ENCODE data around the gene AHCTF1. TPM values are rescaled to one million over a fixed set of nuclear protein-coding genes. Genes with fewer than 3 reads are reported as not detected.
A peak's percentile ranks its signal among the peaks of the same experiment; 100 is the strongest.

Gene AHCTF1
- total RNA-seq, 1 donor, result 38.7 TPM

GRCh38 chr1:246934765-246935164 is 3.0 kb upstream of the AHCTF1 start:
- no peak overlapping the region for H3K4me3 ChIP-seq (ENCODE audit: low read depth, low read length)
- DNase-seq (ENCODE audit: low read depth), result no peak
- TF ChIP-seq, protein P1, sequence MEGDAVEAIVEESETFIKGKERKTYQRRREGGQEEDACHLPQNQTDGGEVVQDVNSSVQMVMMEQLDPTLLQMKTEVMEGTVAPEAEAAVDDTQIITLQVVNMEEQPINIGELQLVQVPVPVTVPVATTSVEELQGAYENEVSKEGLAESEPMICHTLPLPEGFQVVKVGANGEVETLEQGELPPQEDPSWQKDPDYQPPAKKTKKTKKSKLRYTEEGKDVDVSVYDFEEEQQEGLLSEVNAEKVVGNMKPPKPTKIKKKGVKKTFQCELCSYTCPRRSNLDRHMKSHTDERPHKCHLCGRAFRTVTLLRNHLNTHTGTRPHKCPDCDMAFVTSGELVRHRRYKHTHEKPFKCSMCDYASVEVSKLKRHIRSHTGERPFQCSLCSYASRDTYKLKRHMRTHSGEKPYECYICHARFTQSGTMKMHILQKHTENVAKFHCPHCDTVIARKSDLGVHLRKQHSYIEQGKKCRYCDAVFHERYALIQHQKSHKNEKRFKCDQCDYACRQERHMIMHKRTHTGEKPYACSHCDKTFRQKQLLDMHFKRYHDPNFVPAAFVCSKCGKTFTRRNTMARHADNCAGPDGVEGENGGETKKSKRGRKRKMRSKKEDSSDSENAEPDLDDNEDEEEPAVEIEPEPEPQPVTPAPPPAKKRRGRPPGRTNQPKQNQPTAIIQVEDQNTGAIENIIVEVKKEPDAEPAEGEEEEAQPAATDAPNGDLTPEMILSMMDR (IDR thresholded peaks at IDR 0.05; ENCODE audit: insufficient read depth, low read length), result no peak

DNA sequence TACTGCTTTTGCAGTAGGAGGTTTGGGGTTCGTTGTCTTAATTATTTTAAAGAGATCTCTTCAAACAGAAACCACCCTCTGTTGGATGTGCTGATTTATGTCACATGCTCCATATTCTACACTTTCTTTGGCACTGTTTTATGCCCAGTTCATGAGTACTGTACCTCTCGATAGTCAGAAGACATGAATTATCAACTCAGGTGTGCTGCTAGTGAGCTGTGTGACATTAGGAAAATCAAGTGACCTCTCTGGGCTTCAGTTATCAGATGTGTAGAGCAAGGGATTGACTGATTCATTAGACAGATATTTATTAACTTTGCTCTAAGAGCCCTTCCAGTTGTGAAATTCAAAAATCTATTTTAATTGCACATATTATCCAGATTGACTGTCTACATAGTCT is 2.1 kb upstream of the AHCTF1 start:
- H3K4me3 ChIP-seq (ENCODE audit: low read depth, low read length), result no peak overlapping the region
- no peak for DNase-seq (ENCODE audit: low read depth)
- TF ChIP-seq, protein P1 (IDR thresholded peaks at IDR 0.05; ENCODE audit: insufficient read depth, low read length), result no peak

DNA sequence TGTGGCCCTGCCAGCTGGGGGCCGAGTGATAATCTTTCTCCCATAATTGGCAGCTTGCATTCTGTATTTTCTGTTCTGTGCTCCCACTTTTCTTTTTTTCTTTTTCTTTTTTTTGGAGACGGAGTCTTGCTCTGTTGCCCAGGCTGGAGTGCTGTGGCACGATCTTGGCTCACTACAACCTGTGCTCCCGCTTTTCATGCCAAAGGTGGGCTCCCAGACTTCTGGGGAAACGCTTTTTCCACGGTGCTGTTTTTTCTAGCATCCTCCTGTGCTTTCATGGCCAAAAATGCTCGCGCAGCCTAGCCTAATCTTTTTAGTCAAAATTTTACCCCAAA is 585 bp upstream of the AHCTF1 start:
- DNase-seq (ENCODE audit: low read depth), result no peak
- peak overlapping the region; percentile 71 for H3K4me3 ChIP-seq (ENCODE audit: low read depth, low read length)
- TF ChIP-seq, protein P1 (IDR thresholded peaks at IDR 0.05; ENCODE audit: insufficient read depth, low read length), result no peak

GRCh38 chr1:246930830-246931548 is 759 bp downstream of the AHCTF1 start:
- TF ChIP-seq, protein P1 (IDR thresholded peaks at IDR 0.05; ENCODE audit: insufficient read depth, low read length), result no peak
- DNase-seq (ENCODE audit: low read depth), result peak; percentile 60

DNA sequence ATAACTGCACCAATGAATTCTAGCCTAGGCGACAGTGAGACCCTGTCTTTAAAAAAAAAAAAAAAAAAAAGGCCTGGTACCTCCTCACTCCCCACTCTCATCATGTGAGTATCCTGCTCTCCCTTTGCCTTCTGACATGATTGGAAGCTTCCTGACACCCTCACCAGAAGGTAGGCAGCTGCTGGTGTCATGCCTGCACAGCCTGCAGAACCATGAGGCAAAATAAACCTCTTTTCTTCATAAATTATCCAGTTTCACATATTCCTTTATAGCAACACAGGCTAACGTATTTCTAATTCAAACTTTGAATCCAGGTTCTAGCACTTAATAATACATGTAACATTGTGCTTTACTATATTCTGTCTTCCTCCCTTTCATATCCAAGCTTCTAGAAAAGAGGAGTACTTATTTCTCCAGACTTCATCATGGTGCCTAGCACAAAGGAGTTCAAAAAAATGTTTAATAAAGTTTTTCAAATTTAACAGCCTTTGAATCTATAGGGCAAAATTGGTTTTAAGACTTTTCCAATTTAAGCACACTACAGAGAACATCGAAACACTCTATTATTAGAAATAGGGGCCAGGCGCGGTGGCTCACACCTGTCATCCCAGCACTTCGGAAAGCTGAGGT is 5.6 kb downstream of the AHCTF1 start:
- DNase-seq (ENCODE audit: low read depth), result no peak
- TF ChIP-seq, protein P1 (IDR thresholded peaks at IDR 0.05; ENCODE audit: insufficient read depth, low read length), result no peak
- no peak overlapping the region for H3K4me3 ChIP-seq (ENCODE audit: low read depth, low read length)

More at GRCh38 chr1:246930830-246931548, 759 bp downstream of the AHCTF1 start:
- H3K4me3 ChIP-seq (ENCODE audit: low read depth, low read length), result peak overlapping the region; percentile 85

- no peak for DNase-seq (ENCODE audit: low read depth)
- no peak overlapping the region for H3K4me3 ChIP-seq (ENCODE audit: low read depth, low read length)
- TF ChIP-seq, protein P1 (IDR thresholded peaks at IDR 0.05; ENCODE audit: insufficient read depth, low read length), result no peak
Measured at GRCh38 chr1:246923900-246924299, 7.8 kb downstream of the AHCTF1 start.

All from fibroblast of the aortic adventitia (primary cell).